Mammary epithelial cell (primary cell): ENCODE data around the gene CITED2.
A peak's percentile ranks its signal among the peaks of the same experiment; 100 is the strongest.

Source experiments
- CTCF ChIP-seq, 2 donors: IDR thresholded peaks in 1 of 2; conservative IDR thresholded peaks in 1 of 2; 2 replicates each; pipeline ENCODE4 v1.5.1; 2011 to 2012; ENCODE audit warnings: inconsistent platforms in 2 of 2, low read length in 2 of 2, mild to moderate bottlenecking in 2 of 2, control low read depth in 1 of 2, low read depth in 1 of 2; ENCODE audit not compliant: insufficient read depth in 1 of 2; ENCODE audit errors: extremely low read depth in 1 of 2
- EZH2 ChIP-seq: IDR thresholded peaks from 2 replicates; pipeline ENCODE4 v1.6.1; 2012; ENCODE audit warnings: low read length, inconsistent platforms, borderline replicate concordance

GRCh38 chr6:139364302-139364981 lies 10.0 kb downstream of the CITED2 start:
- TF ChIP-seq EZH2 (no peak), CTCF (conservative IDR thresholded peaks at IDR 0.05 in 1 of 2, IDR thresholded peaks at IDR 0.05 in 1 of 2; ENCODE audit: extremely low read depth in 1 of 2, insufficient read depth in 1 of 2, low read depth in 1 of 2, low read length in 2 of 2) (peak; percentile 41 to 53)
